ENCODE results near the gene ACTMAP.

DNA sequence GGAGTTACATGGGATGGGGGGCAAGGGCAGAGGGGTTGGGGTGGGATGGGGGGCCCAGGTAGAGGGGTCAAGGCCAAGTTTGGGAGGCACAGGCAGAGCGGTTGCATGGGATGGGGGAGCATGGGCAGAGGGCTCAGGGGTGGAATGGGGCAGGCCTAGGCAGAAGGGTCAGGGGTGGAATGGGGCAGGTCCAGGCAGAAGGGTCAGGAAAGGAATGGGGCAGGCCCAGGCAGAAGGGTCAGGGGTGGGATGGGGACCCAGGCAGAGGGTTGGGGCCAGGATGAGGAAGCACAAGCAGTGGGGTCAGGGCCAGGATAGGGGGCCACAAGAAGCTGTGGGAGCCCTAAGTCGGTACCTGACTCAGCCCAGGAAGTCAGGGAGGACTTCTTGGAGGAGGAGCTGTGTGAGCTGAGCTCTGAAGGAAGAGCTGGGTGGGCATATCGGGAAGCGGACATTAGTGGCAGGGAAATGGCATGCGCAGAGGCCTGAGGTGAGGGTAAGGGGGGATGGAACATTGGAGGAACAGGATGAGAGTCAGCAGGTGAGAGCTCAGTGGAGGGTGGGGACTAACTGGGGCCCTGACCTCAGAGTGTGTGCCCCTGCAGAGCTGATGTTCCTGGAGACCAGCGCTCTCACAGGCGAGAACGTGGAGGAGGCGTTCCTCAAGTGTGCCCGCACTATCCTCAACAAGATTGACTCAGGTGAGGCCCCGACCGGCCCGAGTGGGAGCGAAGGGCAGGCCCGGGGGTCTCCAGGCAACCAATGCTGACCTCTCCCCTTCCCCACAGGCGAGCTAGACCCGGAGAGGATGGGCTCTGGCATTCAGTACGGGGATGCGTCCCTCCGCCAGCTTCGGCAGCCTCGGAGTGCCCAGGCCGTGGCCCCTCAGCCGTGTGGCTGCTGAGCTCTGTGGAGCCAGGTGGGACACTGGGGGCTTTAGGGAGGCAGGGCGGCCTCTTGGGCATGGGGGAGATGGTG is 36.1 kb upstream of the ACTMAP start:
- TF ChIP-seq, protein P1, sequence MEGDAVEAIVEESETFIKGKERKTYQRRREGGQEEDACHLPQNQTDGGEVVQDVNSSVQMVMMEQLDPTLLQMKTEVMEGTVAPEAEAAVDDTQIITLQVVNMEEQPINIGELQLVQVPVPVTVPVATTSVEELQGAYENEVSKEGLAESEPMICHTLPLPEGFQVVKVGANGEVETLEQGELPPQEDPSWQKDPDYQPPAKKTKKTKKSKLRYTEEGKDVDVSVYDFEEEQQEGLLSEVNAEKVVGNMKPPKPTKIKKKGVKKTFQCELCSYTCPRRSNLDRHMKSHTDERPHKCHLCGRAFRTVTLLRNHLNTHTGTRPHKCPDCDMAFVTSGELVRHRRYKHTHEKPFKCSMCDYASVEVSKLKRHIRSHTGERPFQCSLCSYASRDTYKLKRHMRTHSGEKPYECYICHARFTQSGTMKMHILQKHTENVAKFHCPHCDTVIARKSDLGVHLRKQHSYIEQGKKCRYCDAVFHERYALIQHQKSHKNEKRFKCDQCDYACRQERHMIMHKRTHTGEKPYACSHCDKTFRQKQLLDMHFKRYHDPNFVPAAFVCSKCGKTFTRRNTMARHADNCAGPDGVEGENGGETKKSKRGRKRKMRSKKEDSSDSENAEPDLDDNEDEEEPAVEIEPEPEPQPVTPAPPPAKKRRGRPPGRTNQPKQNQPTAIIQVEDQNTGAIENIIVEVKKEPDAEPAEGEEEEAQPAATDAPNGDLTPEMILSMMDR (conservative IDR thresholded peaks at IDR 0.05) = no peak
- TF ChIP-seq EZH2 (IDR thresholded peaks at IDR 0.05; ENCODE audit: low read depth) = no peak
